OCI-LY3 (cell line): ENCODE measurements around the gene GVQW3.

Source experiments
- H2AFZ ChIP-seq: fragments of 200-600, 300-600 bp; shearing (Covaris generic); 2 replicates; pipeline ENCODE4 v1.6.0; 2014; ENCODE audit warnings: antibody characterized with exemption, low read depth, low read length
- H3K27ac ChIP-seq: fragments of 200-600, 300-600 bp; sonication (generic); 2 replicates; pipeline ENCODE4 v1.5.1; 2014; ENCODE audit warnings: mild to moderate bottlenecking, low read length, moderate library complexity, mixed read lengths
- H3K27me3 ChIP-seq: fragments of 200-600, 300-600 bp; sonication (generic); 2 replicates; pipeline ENCODE4 v1.6.1; 2014; ENCODE audit warnings: low read depth, low read length, mixed read lengths
- H3K36me3 ChIP-seq: fragments of 200-600, 300-600 bp; sonication (generic); replicated peaks from 2 replicates; pipeline ENCODE3; 2014; ENCODE audit warnings: low read depth, low read length, mixed read lengths
- H3K4me1 ChIP-seq: fragments of 300-600, 200-600 bp; sonication (generic); 2 replicates; pipeline ENCODE4 v1.6.1; 2014; ENCODE audit warnings: low read length, mixed read lengths
- H3K4me2 ChIP-seq: fragments of 200-600, 300-600 bp; sonication (generic); 2 replicates; pipeline ENCODE4 v1.6.1; 2014; ENCODE audit warnings: low read length, mixed read lengths
- H3K4me3 ChIP-seq: fragments of 300-600, 200-600 bp; sonication (generic); 2 replicates; pipeline ENCODE4 v1.5.1; 2014; ENCODE audit warnings: antibody characterized with exemption, mild to moderate bottlenecking, low read length, moderate library complexity
- H3K79me2 ChIP-seq: fragments of 300-600, 200-600 bp; shearing (Covaris generic); 2 replicates; pipeline ENCODE4 v1.6.1; 2014; ENCODE audit warnings: mild to moderate bottlenecking, low read length, mixed read lengths
- H3K9ac ChIP-seq: fragments of 300-600, 200-600 bp; shearing (Covaris generic); 2 replicates; pipeline ENCODE4 v1.6.0; 2014; ENCODE audit warnings: mild to moderate bottlenecking, low read length, moderate library complexity
- H3K9me3 ChIP-seq: fragments of 200-600, 300-600 bp; shearing (Covaris generic); 2 replicates; pipeline ENCODE4 v1.6.1; 2014; ENCODE audit warnings: low read length, mixed read lengths; ENCODE audit not compliant: insufficient read depth
- H4K20me1 ChIP-seq: fragments of 200-600, 300-600 bp; sonication (generic); 2 replicates; pipeline ENCODE4 v1.6.1; 2016; ENCODE audit warnings: low read length, mixed read lengths; ENCODE audit not compliant: insufficient read depth
- CTCF ChIP-seq: fragments of 200-600, 300-600 bp; sonication (generic); IDR thresholded peaks from 2 replicates; pipeline ENCODE4 v1.5.1; 2014; ENCODE audit warnings: antibody characterized with exemption, low read length, low read depth
- EZH2phosphoT487 ChIP-seq: fragments of 200-600 bp; shearing (Covaris generic); IDR thresholded peaks from 2 replicates; pipeline ENCODE4 v1.6.1; 2018; ENCODE audit warnings: antibody characterized with exemption, mixed run types, low read depth

The GVQW3 gene

DNA sequence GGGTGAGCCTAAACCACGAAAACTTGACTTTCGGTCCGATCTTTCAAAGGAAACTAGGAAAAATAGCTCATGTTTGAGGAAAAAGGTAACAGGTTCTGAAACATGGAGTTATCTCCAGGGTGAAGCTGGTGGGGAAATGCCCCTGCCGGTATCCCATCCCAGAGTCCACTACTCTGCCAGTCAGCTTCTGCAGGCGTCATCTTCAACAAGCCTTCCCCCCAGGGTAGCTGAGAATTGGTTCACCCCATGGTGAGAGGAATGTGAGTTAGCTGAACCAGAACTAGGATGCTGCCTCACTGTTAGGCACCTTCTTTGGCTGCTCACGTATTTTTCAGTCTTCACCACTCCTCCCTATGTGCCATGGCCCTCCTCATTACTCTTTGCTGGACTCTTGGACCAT is 1.1 kb downstream of the GVQW3 start:
- TF ChIP-seq CTCF: no peak
- TF ChIP-seq EZH2phosphoT487: no peak
- Histone ChIP-seq H3K4me3 (peak overlapping the region; percentile 83), H3K4me2 (peak overlapping the region; percentile 90)

DNA sequence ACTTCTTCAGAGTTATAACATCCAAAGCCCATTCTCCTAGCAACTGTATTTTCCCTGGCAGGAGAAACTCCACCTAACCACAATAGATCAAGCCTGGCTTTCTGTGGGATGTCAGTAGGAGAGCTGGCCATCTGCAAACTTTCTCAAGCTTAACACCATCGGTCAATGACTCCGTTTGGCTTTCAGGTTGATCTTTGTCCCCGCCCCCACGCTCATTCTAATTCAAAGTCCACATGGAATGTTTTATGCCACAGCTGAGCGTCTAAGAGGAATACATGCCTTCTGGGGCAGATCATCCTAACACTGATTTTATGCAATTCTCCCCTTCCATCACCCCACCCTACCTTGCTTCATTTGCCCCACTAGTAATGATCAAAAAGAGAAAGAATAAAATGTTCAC is 4.8 kb downstream of the GVQW3 start:
- TF ChIP-seq EZH2phosphoT487: no peak
- TF ChIP-seq CTCF: no peak
- no peak overlapping the region for H3K27ac ChIP-seq

More for the DNA sequence above, 1.1 kb downstream of the GVQW3 start:
- Histone ChIP-seq H4K20me1 (peaks cover 30% of the 10 kb centered on the region), H3K79me2 (peaks cover 32% of the 10 kb centered on the region), H3K4me1 (peaks cover 29% of the 10 kb centered on the region), H3K27ac (no peak overlapping the region), H3K9ac (no peak overlapping the region), H3K27me3 (peaks cover 34% of the 10 kb centered on the region), H2AFZ (no peak overlapping the region), H3K9me3 (no peaks in the 10 kb centered on the region), H3K36me3 (no peaks in the 10 kb centered on the region)

GRCh38 chr11:76388408-76388807 is 7.3 kb downstream of the GVQW3 start:
- Histone ChIP-seq H2AFZ (no peak overlapping the region), H3K9ac (no peak overlapping the region), H3K4me1 (no peaks in the 10 kb centered on the region), H3K27me3 (peaks cover 14% of the 10 kb centered on the region; the same call in 1 of the 2 replicates), H3K36me3 (no peaks in the 10 kb centered on the region), H3K79me2 (no peaks in the 10 kb centered on the region), H3K4me3 (no peak overlapping the region), H3K9me3 (no peaks in the 10 kb centered on the region), H4K20me1 (no peaks in the 10 kb centered on the region), H3K27ac (no peak overlapping the region), H3K4me2 (no peak overlapping the region)
- TF ChIP-seq CTCF (no peak), EZH2phosphoT487 (no peak)

More for the DNA sequence above, 4.8 kb downstream of the GVQW3 start:
- Histone ChIP-seq H3K4me1 (peaks cover 9% of the 10 kb centered on the region), H3K79me2 (no peaks in the 10 kb centered on the region), H3K4me2 (no peak overlapping the region), H3K9ac (no peak overlapping the region), H3K27me3 (peaks cover 12% of the 10 kb centered on the region; the same call in 1 of the 2 replicates), H4K20me1 (no peaks in the 10 kb centered on the region), H2AFZ (no peak overlapping the region), H3K4me3 (no peak overlapping the region), H3K36me3 (no peaks in the 10 kb centered on the region), H3K9me3 (no peaks in the 10 kb centered on the region)

GRCh38 chr11:76391021-76391420 is 9.9 kb downstream of the GVQW3 start:
- TF ChIP-seq EZH2phosphoT487: no peak
- no peak for TF ChIP-seq CTCF
- H3K27me3 ChIP-seq: peaks cover 33% of the 10 kb centered on the region
- no peak overlapping the region for H3K9ac ChIP-seq
- H2AFZ ChIP-seq: no peak overlapping the region
- H3K36me3 ChIP-seq: no peaks in the 10 kb centered on the region
- no peak overlapping the region for H3K4me3 ChIP-seq
- H4K20me1 ChIP-seq: no peaks in the 10 kb centered on the region
- H3K4me2 ChIP-seq: no peak overlapping the region
- H3K4me1 ChIP-seq: peaks cover 10% of the 10 kb centered on the region
- no peak overlapping the region for H3K27ac ChIP-seq
- H3K9me3 ChIP-seq: no peaks in the 10 kb centered on the region
- no peaks in the 10 kb centered on the region for H3K79me2 ChIP-seq
